GM19438 (cell line): Measurements from ENCODE around the gene ZCCHC2.

ENCODE experiments used
- ATAC-seq: cut with Tn5 transposase; IDR thresholded peaks from one replicate; pipeline ENCODE4 v1.9.1; 2021; ENCODE audit warnings: low read depth; ENCODE audit not compliant: unreplicated experiment

The ZCCHC2 gene

GRCh38 chr18:62574776-62575175 is 52.0 kb downstream of the ZCCHC2 start:
- ATAC-seq = no peak

- no peak for ATAC-seq
Measured at GRCh38 chr18:62576271-62576670, 53.4 kb downstream of the ZCCHC2 start.

- no peak for ATAC-seq
Measured at GRCh38 chr18:62576845-62577512, 54.2 kb downstream of the ZCCHC2 start.

GRCh38 chr18:62577765-62578164 is 54.9 kb downstream of the ZCCHC2 start:
- no peak for ATAC-seq

GRCh38 chr18:62578980-62579511 is 56.2 kb downstream of the ZCCHC2 start:
- no peak for ATAC-seq

- ATAC-seq = no peak
Measured at GRCh38 chr18:62583376-62583775, 60.6 kb downstream of the ZCCHC2 start.

- peak; percentile 72 for ATAC-seq
Measured at GRCh38 chr18:62584241-62585120, 61.7 kb downstream of the ZCCHC2 start.

- peak; percentile 24 for ATAC-seq
Measured at GRCh38 chr18:62585274-62586150, 62.7 kb downstream of the ZCCHC2 start.

GRCh38 chr18:62586151-62586774 is 63.4 kb downstream of the ZCCHC2 start:
- peak; percentile 69 for ATAC-seq

GRCh38 chr18:62586781-62587487 is 64.1 kb downstream of the ZCCHC2 start:
- no peak for ATAC-seq

GRCh38 chr18:62587689-62588088 is 64.9 kb downstream of the ZCCHC2 start:
- ATAC-seq = no peak

GRCh38 chr18:62588217-62588616 is 65.4 kb downstream of the ZCCHC2 start:
- ATAC-seq = no peak

GRCh38 chr18:62590799-62591590 is 68.2 kb downstream of the ZCCHC2 start:
- no peak for ATAC-seq

GRCh38 chr18:62596145-62597005 is 73.5 kb downstream of the ZCCHC2 start:
- no peak for ATAC-seq

GRCh38 chr18:62601871-62602270 is 79.0 kb downstream of the ZCCHC2 start:
- ATAC-seq = no peak

- ATAC-seq = no peak
Measured at GRCh38 chr18:62602706-62603105, 79.9 kb downstream of the ZCCHC2 start.

- ATAC-seq = no peak
Measured at GRCh38 chr18:62603211-62603610, 80.4 kb downstream of the ZCCHC2 start.

GRCh38 chr18:62603979-62604378 is 81.2 kb downstream of the ZCCHC2 start:
- no peak for ATAC-seq
